Smooth muscle cell (in vitro differentiated cells): ENCODE results near the gene ACAN. TPM values are rescaled to one million over a fixed set of nuclear protein-coding genes. Genes with fewer than 3 reads are reported as not detected.

Experiments used
- DNase-seq: peaks from one replicate; lab custom pipeline; 2025; ENCODE audit not compliant: unreplicated experiment; lab: John Stamatoyannopoulos, UW
- H2AFZ ChIP-seq: fragments of 200-600 bp; sonication (generic); 2 replicates; pipeline ENCODE4 v1.6.0; 2016; ENCODE audit warnings: antibody characterized with exemption, low read depth, mild to moderate bottlenecking
- H3F3A ChIP-seq: fragments of 200-600 bp; sonication (generic); 2 replicates; pipeline ENCODE4 v1.6.0; 2017; ENCODE audit warnings: antibody characterized with exemption, low read depth
- H3K27ac ChIP-seq: fragments of 200-600 bp; sonication (generic); 2 replicates; pipeline ENCODE4 v1.5.1; 2016; ENCODE audit warnings: low read depth, mild to moderate bottlenecking
- H3K27me3 ChIP-seq: fragments of 200-600 bp; sonication (generic); 2 replicates; pipeline ENCODE4 v1.6.1; 2016; ENCODE audit warnings: low read depth, mild to moderate bottlenecking
- H3K36me3 ChIP-seq: fragments of 200-600 bp; sonication (generic); 2 replicates; pipeline ENCODE4 v1.5.1; 2016; ENCODE audit warnings: low read depth
- H3K4me1 ChIP-seq: fragments of 200-600 bp; sonication (generic); 2 replicates; pipeline ENCODE4 v1.5.1; 2016; ENCODE audit warnings: low read depth
- H3K4me2 ChIP-seq: fragments of 200-600 bp; sonication (generic); 2 replicates; pipeline ENCODE4 v1.6.0; 2016; ENCODE audit warnings: mild to moderate bottlenecking
- H3K4me3 ChIP-seq: fragments of 200-600 bp; sonication (generic); 2 replicates; pipeline ENCODE4 v1.5.1; 2016; ENCODE audit warnings: mild to moderate bottlenecking
- H3K79me2 ChIP-seq: fragments of 200-600 bp; sonication (generic); 2 replicates; pipeline ENCODE4 v1.6.0; 2016; ENCODE audit warnings: low read depth, mild to moderate bottlenecking
- H3K9ac ChIP-seq: fragments of 200-600 bp; sonication (generic); 2 replicates; pipeline ENCODE4 v1.6.0; 2016; ENCODE audit warnings: low read depth
- H3K9me3 ChIP-seq: fragments of 200-600 bp; sonication (generic); replicated peaks from 2 replicates; pipeline ENCODE4 v1.5.1; 2016; ENCODE audit warnings: low read depth
- H4K20me1 ChIP-seq: fragments of 200-600 bp; sonication (generic); 2 replicates; pipeline ENCODE4 v1.6.0; 2016; ENCODE audit warnings: low read depth
- CTCF ChIP-seq: fragments of 200-600 bp; sonication (generic); IDR thresholded peaks from 2 replicates; pipeline ENCODE4 v1.5.1; 2017; ENCODE audit warnings: borderline replicate concordance, mild to moderate bottlenecking, antibody characterized with exemption; ENCODE audit not compliant: insufficient read depth, poor library complexity, severe bottlenecking
- WGBS: methylation state at CpG from one replicate; pipeline ENCODE4 v1.1.7; 2016; ENCODE audit warnings: low lambda C conversion rate; 5-methylcytosine and 5-hydroxymethylcytosine counted together
- polyA plus RNA-seq: library from polyadenylated mRNA; unstranded; fragments of >200 nt; fragmentation: Nextera tagmentation; extraction: Ambion mirVana; gene quantifications from 2 replicates; pipeline ENCODE4 v1.2.1, GENCODE V29; 2016
- total RNA-seq: library from RNA; depleted of rRNA; stranded (reverse); fragments of >200 nt; gene quantifications from 2 replicates; pipeline ENCODE4 v1.2.3, GENCODE V29; 2014

Gene ACAN
- total and polyA plus RNA-seq, 2 experiments from 2014 or later = not detected

- Histone ChIP-seq H3K4me3 (no peak overlapping the region), H3K36me3 (no peaks in the 10 kb centered on the region), H3K9me3 (no peaks in the 10 kb centered on the region), H4K20me1 (peaks cover 46% of the 10 kb centered on the region), H3F3A (no peaks in the 10 kb centered on the region), H2AFZ (no peak overlapping the region), H3K27ac (peak overlapping the region; percentile 56), H3K79me2 (no peaks in the 10 kb centered on the region), H3K9ac (no peak overlapping the region), H3K4me2 (no peak overlapping the region), H3K27me3 (no peaks in the 10 kb centered on the region), H3K4me1 (peaks cover 15% of the 10 kb centered on the region)
- no peak for DNase-seq
- 77% methylated on average over 3 of the region's 5 CpGs for WGBS
- TF ChIP-seq CTCF = no peak
Measured at GRCh38 chr15:88900982-88901418, 97.8 kb downstream of the ACAN start.

GRCh38 chr15:88901508-88902220 lies 98.4 kb downstream of the ACAN start:
- Histone ChIP-seq H3K4me3 (no peak overlapping the region), H3K36me3 (no peaks in the 10 kb centered on the region), H3F3A (no peaks in the 10 kb centered on the region), H3K27ac (peak overlapping the region; percentile 56), H3K4me2 (no peak overlapping the region), H2AFZ (no peak overlapping the region), H3K27me3 (no peaks in the 10 kb centered on the region), H3K4me1 (peaks cover 14% of the 10 kb centered on the region), H3K9me3 (no peaks in the 10 kb centered on the region), H3K9ac (no peak overlapping the region), H4K20me1 (peaks cover 52% of the 10 kb centered on the region), H3K79me2 (no peaks in the 10 kb centered on the region)
- no peak for DNase-seq
- no peak for TF ChIP-seq CTCF
- 95% methylated on average over 15 of the region's 15 CpGs for WGBS

- Histone ChIP-seq H3K9me3 (no peaks in the 10 kb centered on the region), H3K4me3 (no peak overlapping the region), H3K4me2 (no peak overlapping the region), H3K27me3 (no peaks in the 10 kb centered on the region), H3K27ac (no peak overlapping the region), H3K9ac (no peak overlapping the region), H3K79me2 (no peaks in the 10 kb centered on the region), H2AFZ (no peak overlapping the region), H3K4me1 (peaks cover 7% of the 10 kb centered on the region), H3K36me3 (no peaks in the 10 kb centered on the region), H4K20me1 (peaks cover 53% of the 10 kb centered on the region), H3F3A (no peaks in the 10 kb centered on the region)
- 85% methylated on average over 6 of the region's 6 CpGs for WGBS
- no peak for TF ChIP-seq CTCF
- DNase-seq = no peak
Measured at GRCh38 chr15:88902221-88902835, 99.1 kb downstream of the ACAN start.
